Stomach (tissue), 9 donors: ENCODE data around the gene CELSR3. TPM values are rescaled to one million over a fixed set of nuclear protein-coding genes. Genes with fewer than 3 reads are reported as not detected.

Experiments
- DNase-seq, 2 donors: peaks; one replicate each; pipeline versions ENCODE4 v3.0.0 to v3.0.0-alpha.2; 2013 to 2019
- H3K27ac ChIP-seq, 5 donors: fragments of 200-600 bp in 4 of 5; sonication (generic) in 4 of 5; one replicate each; pipeline ENCODE4 v1.5.1; 2013 to 2019; ENCODE audit warnings: mild to moderate bottlenecking in 1 of 5, moderate library complexity in 1 of 5
- H3K27me3 ChIP-seq, 3 donors: fragments of 200-600 bp; sonication (generic); one replicate each; pipeline ENCODE4 v1.5.1; 2017 to 2019; ENCODE audit warnings: mixed run types in 1 of 3
- H3K36me3 ChIP-seq, 4 donors: fragments of 200-600 bp; sonication (generic); 1 replicate in 3 of 4; 2 replicates in 1 of 4; pipeline ENCODE4 v1.5.1; 2016 to 2019
- H3K4me1 ChIP-seq, 4 donors: fragments of 200-600 bp; sonication (generic); one replicate each; pipeline ENCODE4 v1.5.1; 2016 to 2019
- H3K4me3 ChIP-seq, 4 donors: fragments of 200-600 bp; sonication (generic) in 3 of 4; one replicate each; pipeline ENCODE4 v1.5.1; 2016 to 2019; ENCODE audit warnings: mild to moderate bottlenecking in 1 of 4
- H3K9me3 ChIP-seq, 4 donors: fragments of 200-600 bp; sonication (generic); one replicate each; pipeline ENCODE4 v1.5.1; 2016 to 2019
- CTCF ChIP-seq, 7 experiments: fragments of 450-650 bp in 4 of 7; fragments of 200-600 bp in 3 of 7; sonication (generic) in 3 of 7; IDR thresholded peaks; one replicate each; pipeline ENCODE4 v1.5.1; 2016 to 2019; ENCODE audit warnings: antibody characterized with exemption in 7 of 7, control low read depth in 2 of 7, mild to moderate bottlenecking in 1 of 7
- EP300 ChIP-seq: sonication (generic); formaldehyde crosslinking; IDR thresholded peaks from one replicate; pipeline ENCODE4 v1.6.1; 2017; ENCODE audit warnings: antibody characterized with exemption
- POLR2A ChIP-seq, 4 donors: fragments of 450-650 bp; IDR thresholded peaks; one replicate each; pipeline ENCODE4 v1.6.1; 2016; ENCODE audit warnings: antibody characterized with exemption in 4 of 4, control low read depth in 2 of 4, mild to moderate bottlenecking in 1 of 4, moderate library complexity in 1 of 4
- POLR2AphosphoS5 ChIP-seq, 3 donors: sonication (generic); formaldehyde crosslinking; IDR thresholded peaks; one replicate each; pipeline ENCODE4 v1.6.1; 2016; ENCODE audit warnings: antibody characterized with exemption in 3 of 3
- WGBS, 5 donors: extraction: QIAGEN DNeasy Blood & Tissue Kit in 3 of 5; methylation state at CpG; one replicate each; pipeline versions ENCODE4 v1.1.5 to v1.1.7; 2013 to 2018; 5-methylcytosine and 5-hydroxymethylcytosine counted together
- intact Hi-C: fragments of 100-400 bp; cut with DNase I; formaldehyde crosslinking; loops from one replicate; pipeline ENCODE4 v1.15.1; 2023; ENCODE audit warnings: low total_unique reads
- polyA plus RNA-seq, 3 donors: library from polyadenylated mRNA; stranded (reverse); fragments of 200-250 nt; gene quantifications; one replicate each; pipeline ENCODE4 v1.2.3, GENCODE V29; 2013
- total RNA-seq, 5 donors: library from RNA; depleted of rRNA; stranded (reverse); fragments of >200 nt; gene quantifications; one replicate each; pipeline versions ENCODE4 v1.1.0 to v1.2.3, GENCODE V29; 2014 to 2016
- donor health status: healthy with polysubstance abuse.
- donor health status: Bipolar disorder and iron deficiency.
- donor health status: healthy.

The CELSR3 gene
- total and polyA plus RNA-seq, 8 donors, result 0.15 to 2.3 (median 1.5) TPM; not detected in 1

- intact Hi-C loops, result no loop called here
- H3K4me3 ChIP-seq, result no peak overlapping the region
- WGBS, 5 donors, result 91 to 96% (median 95%) methylated on average over 7 of the region's 7 CpGs
- H3K27ac ChIP-seq, result no peak overlapping the region
- peaks cover 24 to 34% (median 32%) of the 10 kb centered on the region in 4 donors for H3K4me1 ChIP-seq
- TF ChIP-seq CTCF (IDR thresholded peaks at IDR 0.05), result no peak
- TF ChIP-seq POLR2AphosphoS5 (IDR thresholded peaks at IDR 0.05), result no peak
- TF ChIP-seq POLR2A (IDR thresholded peaks at IDR 0.05), result no peak
- no peak for TF ChIP-seq EP300
- H3K9me3 ChIP-seq, result no peaks in the 10 kb centered on the region
- H3K27me3 ChIP-seq, result no peaks in the 10 kb centered on the region
- peaks cover 35 to 65% (median 61%) of the 10 kb centered on the region in 4 donors for H3K36me3 ChIP-seq
- DNase-seq, result no peak
These were observed 18.8 kb upstream of the CELSR3 start for GRCh38 chr3:48681541-48681880.

- 94 to 96% (median 95%) methylated on average over 11 to 17 of the region's 17 CpGs for WGBS, 5 donors
These were observed 18.3 kb upstream of the CELSR3 start for GRCh38 chr3:48680811-48681540.

GRCh38 chr3:48679411-48680391 is 17.0 kb upstream of the CELSR3 start:
- TF ChIP-seq CTCF (IDR thresholded peaks at IDR 0.05), result no peak
- TF ChIP-seq EP300, result no peak
- TF ChIP-seq POLR2AphosphoS5 (IDR thresholded peaks at IDR 0.05), result no peak
- no peak for TF ChIP-seq POLR2A (IDR thresholded peaks at IDR 0.05)
- no peak for DNase-seq
- peaks cover 13 to 19% (median 18%) of the 10 kb centered on the region in 4 donors for H3K4me1 ChIP-seq
- intact Hi-C loops, result no loop called here
- WGBS, 5 donors, result 88 to 92% (median 90%) methylated on average over 20 of the region's 20 CpGs
- no peaks in the 10 kb centered on the region for H3K27me3 ChIP-seq
- no peak overlapping the region for H3K27ac ChIP-seq
- H3K9me3 ChIP-seq, result no peaks in the 10 kb centered on the region
- no peak overlapping the region for H3K4me3 ChIP-seq
- H3K36me3 ChIP-seq, result peaks cover 38 to 79% (median 77%) of the 10 kb centered on the region in 4 donors

More at GRCh38 chr3:48680811-48681540, 18.3 kb upstream of the CELSR3 start:
- TF ChIP-seq EP300 (no peak), POLR2A (IDR thresholded peaks at IDR 0.05) (no peak), POLR2AphosphoS5 (IDR thresholded peaks at IDR 0.05) (no peak), CTCF (IDR thresholded peaks at IDR 0.05) (no peak)
- Histone ChIP-seq H3K27ac (no peak overlapping the region), H3K9me3 (no peaks in the 10 kb centered on the region), H3K27me3 (no peaks in the 10 kb centered on the region), H3K36me3 (peaks cover 38 to 70% (median 67%) of the 10 kb centered on the region in 4 donors), H3K4me3 (no peak overlapping the region), H3K4me1 (peaks cover 19 to 29% (median 27%) of the 10 kb centered on the region in 4 donors)
- no peak for DNase-seq
- intact Hi-C loops, result no loop called here
